GM18858 (cell line): Measurements from ENCODE around the gene EMSY.

Experiments used
- ATAC-seq: cut with Tn5 transposase; IDR thresholded peaks from one replicate; pipeline ENCODE4 v1.9.1; 2021; ENCODE audit not compliant: unreplicated experiment

Gene EMSY

DNA sequence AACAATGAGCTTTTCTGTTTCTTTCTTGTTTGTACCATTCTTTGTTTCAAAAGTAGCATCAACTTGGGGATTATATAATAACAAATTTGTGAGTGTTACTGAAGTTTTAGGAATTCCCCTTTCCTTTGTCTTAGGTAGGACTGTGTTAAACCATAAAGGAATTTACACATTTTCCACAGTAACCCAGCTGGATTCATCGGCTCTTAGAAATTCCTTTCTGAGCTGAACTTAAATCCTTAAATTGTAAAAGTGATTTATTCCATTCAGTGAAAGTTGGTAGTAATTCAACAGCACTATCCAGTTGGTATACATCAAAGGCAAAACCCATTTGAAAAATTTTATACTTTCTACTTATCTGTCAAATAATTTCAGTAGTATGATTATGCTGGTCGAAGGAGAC, 11.8 kb downstream of the EMSY start:
- ATAC-seq, result no peak

DNA sequence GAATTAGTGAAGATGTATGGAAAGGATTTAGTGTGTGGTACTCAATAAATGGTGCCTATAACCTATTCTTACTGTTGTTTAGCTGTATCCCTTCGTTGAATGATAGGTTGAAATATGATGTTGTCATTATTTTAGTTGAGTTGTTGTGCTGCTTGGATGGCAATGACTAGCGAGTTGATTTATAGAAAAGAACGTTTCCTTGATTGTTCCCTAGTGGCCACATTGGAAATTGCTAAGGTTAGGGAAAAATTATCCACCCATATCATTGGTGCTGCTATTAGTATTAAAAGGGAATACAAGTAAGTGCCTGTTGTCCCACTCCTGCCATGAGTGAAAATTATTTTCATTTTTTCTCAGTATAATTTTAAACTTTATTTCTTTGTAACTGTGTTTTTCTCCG, 14.5 kb downstream of the EMSY start:
- no peak for ATAC-seq

DNA sequence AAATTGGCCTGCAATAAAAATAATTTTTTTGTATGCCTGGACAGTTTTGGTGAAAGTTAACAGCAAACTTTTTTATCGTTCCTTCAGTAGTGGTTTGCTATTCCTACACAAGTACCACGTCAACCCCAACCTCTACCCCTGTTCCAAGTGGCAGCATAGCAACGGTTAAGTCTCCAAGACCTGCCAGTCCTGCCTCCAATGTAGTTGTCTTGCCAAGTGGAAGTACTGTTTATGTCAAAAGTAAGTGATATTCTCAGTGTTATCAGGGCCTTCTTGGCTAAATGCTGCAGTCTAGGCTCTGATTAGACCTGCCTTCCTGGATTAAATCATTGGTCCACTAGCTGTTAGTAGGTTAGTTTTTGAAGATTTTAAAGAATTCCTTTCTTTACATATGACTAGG, 15.0 kb downstream of the EMSY start:
- ATAC-seq, result no peak

DNA sequence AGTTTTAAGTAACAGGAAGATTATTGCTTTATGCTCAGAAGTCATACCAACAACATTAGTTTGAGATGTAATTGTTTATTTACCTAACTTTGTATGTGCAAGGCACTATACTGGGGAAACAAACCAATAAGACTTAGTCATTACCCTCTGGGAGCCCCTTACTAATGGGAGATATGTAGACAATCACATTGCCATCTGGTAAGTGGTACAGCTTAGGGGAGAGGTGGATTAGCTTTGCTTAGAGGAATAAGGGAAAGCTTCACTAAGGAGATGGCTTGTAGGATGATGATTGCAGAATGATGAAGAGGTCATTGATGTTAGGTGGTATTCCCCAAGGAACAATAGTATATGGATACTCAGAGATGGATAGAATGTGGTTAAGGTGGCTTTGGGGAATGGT, 17.5 kb downstream of the EMSY start:
- ATAC-seq, result no peak

DNA sequence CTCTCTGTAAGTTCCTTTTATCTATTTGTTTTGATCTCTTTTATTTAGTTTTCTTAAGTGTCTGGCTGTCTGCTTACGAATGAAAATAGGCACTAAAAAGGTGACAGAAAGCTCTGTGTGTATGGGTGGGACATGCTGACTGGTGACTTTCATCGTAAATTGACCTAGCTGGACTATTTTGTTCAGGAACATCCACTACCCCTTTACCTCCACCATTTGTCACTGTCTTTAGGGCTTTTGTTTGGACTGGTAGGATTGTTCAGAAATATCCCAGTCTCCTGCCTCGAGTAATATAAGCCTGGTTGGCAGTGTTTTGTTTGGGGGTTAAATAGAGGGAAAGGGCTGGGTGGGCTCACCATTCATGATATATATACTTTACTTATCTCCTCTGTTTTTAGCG, 20.9 kb downstream of the EMSY start:
- no peak for ATAC-seq

DNA sequence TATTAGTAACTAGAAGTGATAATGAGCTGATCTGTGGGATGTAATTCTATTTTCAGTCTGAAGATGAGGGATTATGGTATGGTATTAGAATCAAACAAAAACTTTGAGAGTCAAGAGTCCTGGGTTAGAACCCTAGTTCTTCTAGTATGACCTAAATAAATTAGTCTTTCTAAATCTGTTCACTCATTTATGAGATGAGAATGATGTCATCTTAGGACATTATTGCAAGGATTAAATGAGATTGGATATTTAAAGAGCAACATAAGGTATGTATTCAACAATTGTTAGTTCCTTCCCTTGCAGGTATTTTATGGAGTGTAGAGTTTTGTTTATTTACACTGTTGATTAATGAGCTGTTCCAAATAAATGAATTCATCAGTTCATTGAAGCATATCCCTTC, 21.8 kb downstream of the EMSY start:
- no peak for ATAC-seq

DNA sequence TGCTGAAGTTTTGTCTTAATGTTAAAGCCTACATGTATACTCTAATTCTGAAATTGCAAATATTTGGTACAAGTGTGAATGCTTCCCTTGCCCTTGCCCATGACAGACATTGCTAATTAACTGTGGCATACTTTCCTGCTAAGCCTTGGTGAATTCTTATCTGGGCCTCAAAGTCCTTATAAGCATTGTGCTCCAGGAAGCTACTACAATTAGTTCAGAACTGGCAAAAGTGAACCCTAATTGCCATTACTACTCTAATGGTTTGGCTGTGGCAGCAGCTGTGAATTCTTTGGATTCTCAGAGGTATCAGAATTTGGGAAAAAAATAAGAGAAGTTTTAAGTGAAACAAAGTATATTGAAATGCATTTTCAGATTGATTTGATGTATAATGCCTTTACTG, 24.3 kb downstream of the EMSY start:
- ATAC-seq, result no peak

DNA sequence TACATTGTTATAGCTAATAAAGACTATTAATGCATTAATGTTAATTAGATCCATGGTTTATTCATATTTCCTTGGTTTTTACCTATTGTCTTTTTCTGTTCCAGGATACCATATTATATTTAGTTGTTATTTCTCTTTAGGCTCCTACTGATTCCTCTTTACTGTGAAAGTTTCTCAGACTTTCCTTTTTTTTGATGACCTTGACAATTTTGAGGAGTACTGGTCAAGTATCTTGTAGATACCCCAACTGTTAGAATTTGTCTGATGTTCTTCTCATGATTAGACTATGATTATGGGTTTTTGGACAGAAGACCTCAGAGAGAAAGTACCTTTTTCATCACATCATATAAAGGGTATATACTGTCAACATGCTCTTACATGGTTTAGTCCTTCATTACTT, 26.6 kb downstream of the EMSY start:
- ATAC-seq, result no peak

DNA sequence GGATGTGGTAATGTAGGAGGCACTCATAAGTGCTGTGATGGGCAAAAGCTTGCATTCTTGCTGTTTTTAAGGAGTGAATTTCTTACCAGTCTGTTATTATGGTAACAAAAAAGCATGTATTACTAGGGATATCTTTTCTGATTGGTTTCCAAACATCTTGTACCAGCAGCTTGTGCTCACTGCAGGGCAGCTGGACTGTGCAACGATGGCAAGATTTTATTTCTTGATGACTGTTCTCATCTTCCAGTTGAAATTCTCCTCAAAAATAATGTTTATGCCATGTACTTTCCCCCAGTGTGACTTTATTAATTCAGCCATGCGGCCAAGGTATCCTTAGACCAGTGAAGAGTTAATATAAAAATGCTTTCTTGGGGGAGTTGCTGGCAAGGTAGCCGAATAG, 35.4 kb downstream of the EMSY start:
- ATAC-seq, result no peak

DNA sequence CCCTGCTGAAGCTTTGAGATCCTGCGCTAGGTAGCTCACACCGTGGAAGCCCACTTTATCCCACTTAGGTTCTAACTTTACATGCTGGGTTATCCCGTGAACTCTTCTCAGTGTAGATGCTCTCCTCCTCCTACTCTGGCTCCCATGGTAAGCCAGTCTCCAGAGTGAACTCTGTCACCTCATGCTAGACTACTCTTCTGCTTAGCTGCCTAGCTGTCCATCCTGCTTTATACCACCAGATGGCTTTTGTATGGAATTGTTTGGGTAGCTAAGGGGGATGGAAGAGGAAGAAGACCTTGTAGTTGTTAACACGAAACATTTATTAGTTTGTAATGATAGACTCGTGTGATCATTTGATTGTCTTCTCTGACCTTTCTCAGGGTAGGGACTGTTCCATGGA, 46.8 kb downstream of the EMSY start:
- no peak for ATAC-seq

DNA sequence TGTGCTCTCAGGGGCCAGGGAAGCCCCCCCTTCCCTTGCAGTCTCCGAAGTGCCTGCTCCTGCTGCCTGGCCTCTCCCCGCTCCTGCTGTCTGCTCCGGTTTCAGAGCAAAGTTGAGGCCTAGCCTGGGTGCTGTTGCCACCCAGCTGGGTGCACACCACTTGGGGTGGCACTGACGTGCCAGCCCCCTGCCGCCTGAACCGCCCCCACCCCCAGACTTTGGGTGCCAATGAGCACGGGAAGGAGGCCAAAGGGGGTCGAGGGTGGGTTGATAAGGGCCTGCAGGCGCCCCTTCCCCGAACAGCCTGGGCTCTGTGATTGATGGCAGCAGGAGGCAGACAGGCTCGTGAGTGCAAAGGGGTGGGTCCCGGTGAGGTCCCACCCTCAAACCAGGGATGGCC, 48.2 kb downstream of the EMSY start:
- ATAC-seq, result no peak

DNA sequence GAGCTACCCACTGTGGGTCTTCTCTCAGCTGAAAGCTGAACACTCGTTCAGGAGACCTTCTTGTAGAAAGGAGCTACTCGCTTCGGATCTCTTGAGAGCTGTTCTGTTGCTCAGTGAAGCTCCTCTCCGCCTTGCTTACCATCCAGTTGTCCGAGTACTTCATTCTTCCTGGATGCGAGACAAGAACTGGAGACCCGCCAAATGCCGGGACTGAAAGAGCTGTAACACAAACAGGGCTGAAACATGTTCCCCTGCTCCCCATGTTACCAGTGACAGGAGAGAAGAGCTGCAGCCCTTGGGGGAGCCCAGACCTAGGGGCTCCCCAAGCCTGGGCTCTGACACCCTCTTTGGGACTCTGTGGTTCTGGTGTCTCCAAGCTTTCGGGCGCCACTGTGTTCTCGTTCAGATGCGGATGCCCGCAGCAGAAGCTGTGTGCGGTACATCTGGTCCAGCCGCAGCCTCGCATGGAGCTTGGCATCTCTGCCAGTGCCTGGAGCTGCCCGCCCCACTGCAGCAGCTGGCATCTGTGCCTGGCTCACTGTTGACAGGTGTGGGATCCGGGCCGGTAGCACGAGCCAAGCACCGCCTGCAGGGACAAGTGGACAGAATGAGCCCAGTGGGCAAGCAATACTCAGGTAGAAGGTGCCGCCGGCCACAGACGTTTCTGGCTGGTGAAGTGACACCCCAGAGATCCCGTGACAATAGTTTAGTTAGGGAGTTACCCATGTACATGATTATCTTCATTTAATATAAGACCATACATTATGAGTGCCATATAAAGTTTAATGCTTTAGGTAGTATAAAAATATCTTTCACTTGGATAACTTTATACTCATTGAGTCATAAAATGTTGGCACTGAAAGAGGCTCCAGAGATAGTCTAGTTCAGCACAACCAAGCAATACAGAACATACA, 49.1 kb downstream of the EMSY start:
- no peak for ATAC-seq

DNA sequence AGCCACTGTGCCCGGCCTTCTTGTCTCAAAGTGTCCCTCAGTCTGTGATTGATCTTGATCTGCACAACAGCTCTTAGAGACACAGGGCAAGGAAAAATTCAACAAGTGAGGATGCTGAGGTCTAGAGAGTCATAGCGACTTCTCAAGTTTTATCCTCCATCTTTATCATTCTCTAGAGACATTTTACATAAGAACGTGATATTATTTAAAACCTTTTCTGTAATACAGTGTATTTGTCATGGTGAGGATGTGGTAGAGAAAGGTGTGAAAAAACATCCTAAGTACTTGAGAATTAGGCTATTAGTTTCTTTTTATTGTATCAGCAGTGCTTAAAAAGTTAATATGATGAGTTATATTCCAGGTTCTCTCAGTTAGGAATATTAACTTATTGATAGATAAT, 50.2 kb downstream of the EMSY start:
- ATAC-seq, result no peak

DNA sequence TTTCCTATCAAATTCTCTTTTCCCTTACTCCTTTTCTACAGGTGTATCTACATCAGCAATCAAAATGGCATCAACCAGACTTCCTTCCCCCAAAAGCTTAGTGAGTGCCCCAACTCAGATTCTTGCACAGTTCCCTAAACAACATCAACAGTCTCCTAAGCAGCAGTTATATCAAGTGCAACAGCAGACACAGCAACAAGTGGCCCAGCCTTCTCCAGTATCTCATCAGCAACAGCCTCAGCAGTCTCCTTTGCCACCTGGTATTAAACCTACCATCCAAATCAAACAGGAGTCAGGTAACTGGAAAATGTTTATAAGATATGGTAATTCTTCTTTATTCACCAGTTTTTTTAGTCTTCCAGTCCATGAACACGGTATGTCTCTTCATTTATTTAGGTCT, 51.4 kb downstream of the EMSY start:
- no peak for ATAC-seq

DNA sequence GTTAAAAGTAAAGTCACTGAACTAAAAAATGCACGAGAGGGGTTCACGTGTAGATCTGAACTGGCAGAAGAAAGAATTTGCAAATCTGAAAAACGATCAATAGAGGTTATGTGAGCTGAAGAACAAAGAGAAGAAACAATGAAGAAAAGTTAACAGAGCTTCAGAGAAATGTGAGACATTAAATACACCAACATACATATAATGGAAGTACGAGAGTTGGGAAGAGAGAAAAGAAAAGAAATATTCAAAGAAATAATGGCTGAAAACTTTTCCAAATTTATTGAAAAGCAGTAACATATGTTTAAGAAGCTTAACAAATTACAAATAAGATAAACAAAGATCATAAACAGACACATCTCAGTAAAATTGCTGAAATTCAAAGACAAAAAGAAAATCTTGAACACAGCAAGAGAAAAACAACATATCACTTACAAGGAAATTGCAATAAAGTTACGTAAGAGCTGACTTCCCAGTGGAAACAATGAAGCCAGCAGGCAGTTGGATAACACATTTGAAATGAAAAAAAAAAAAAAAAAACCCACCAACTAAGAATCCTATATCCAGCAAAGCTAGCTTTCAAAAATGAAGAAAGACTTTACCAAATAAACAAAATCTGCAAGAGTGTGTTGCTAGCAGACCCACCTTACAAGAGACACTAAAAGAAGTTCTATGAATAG, 56.8 kb downstream of the EMSY start:
- ATAC-seq, result no peak

DNA sequence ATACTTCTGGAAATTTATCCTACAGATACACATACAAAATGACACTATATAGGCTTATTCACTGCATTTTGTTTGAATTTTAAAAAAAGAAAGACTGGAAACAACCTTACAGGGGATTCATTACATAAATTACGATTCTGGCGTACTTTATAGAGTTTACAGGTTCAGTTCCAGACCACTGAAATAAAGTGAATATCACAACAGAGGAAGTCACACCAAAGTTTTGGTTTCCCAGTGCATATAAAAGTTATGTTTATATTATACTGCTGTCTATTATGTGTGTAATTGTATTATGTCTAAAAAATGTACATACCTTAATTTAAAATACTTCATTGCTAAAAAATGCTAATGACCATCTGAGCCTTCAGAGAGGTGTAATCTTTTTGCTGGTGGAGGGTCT, 62.0 kb downstream of the EMSY start:
- no peak for ATAC-seq

DNA sequence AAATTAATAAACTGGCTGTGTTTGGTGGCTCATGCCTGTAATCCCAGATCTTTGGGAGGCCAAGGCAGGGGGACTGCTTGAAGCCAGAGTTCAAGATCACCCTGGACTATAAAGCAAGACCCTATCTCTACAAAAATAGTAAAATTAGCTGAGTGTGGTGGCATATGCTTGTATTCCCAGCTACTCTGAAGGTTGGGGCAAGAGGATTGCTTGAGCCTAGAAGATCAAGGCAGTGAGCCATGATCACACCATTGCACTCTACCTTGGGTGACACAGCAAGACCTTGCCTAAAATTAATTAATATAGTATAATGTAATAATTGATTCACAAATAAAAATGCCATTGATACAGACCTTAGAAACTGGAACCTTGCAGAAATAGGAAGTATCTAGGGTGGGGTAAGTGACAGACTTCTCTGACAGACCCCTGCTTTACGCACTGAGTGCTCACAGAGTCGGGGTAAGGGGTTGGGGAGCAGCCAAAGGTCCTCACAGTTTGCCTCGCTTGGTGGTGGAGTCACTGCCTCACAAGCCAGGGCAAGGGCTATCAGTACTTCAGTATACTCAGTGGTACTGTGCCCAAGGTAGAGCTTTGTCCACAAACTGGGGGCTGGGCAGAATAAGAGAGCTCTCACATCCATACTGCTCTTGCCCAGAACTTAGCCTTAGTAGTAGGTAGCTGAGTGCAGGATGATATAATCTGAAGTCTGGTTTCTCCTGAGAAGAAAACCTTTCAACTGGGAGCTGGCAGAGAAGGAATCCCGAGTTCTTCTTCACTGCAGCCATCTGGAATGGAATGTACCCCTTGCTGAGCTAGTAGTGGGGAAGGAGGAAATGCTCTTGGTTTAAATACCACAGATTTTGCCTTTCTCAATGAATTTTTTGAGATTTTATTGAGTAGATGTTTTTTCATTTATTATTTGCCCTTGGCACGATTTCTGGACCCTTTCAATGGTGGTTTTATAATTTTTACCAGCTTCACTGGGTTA, 65.5 kb downstream of the EMSY start:
- ATAC-seq, result no peak

DNA sequence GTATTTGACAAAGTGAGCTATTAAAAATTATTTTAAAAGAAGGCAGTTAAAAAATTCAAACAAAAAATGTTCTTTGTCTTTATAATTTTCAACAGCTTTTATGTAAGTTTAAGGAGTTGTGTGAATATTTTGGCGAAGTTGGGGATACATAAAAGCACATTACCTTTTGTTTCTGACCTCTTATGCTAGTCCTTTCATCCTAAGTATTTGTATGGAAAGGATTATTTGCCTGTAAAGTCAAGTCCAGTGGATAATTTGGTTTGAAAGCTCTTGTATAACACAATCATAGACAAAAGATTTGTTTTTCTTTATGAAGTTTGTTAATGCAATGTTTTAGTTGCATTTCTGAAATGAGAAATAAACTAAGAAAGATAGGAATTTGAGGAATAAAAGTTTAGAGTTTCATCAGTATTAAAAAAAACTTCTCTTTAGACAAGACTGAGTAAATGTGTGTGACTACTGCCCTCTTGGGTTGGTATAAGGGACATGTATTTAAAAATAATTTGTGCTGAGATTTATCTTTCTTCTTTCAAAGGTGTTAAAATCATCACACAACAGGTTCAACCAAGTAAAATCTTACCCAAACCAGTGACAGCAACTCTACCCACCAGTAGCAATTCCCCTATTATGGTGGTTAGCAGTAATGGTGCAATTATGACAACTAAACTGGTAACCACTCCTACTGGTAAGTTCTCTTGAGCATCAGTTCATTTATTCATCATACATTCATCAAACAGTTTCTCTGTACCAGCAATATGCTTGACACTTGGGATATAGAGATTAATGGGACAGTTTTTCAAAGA, 68.2 kb downstream of the EMSY start:
- no peak for ATAC-seq

DNA sequence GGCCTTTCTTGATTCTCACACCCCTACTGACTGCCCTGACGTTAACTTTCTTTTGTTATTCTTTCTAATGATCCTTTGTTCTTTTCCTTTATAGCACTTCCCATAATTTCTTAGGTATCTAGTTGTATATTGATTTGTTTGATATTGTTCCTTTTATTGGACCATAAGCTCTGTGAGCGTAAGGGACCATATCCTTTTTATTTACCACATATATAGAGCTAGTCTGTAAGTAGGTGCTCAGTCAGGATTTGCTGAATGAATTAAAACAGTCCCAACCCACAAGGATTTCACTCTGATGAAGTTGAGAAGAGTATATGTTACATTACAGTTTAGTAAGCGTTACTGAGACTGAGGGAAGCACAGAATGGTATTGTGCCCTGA, 68.8 kb downstream of the EMSY start:
- no peak for ATAC-seq

DNA sequence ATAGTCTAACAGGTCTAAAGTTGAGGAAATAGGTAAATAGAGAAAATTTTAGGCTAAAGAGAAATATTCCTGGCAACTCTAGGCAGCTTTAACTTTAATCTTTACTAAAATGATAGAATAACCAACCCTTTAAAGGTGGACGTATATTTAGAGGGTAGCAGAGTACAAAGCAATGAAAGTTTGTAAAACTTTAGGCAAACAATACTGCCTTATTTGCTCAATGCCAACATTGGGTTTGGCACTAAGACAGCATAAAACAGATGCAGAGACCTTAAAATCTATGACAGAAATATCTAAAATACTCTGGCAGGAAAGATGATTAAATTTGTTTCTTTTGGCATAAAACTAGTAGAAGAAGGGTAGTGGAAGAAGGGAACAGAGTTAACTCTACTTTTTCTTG, 70.7 kb downstream of the EMSY start:
- no peak for ATAC-seq

DNA sequence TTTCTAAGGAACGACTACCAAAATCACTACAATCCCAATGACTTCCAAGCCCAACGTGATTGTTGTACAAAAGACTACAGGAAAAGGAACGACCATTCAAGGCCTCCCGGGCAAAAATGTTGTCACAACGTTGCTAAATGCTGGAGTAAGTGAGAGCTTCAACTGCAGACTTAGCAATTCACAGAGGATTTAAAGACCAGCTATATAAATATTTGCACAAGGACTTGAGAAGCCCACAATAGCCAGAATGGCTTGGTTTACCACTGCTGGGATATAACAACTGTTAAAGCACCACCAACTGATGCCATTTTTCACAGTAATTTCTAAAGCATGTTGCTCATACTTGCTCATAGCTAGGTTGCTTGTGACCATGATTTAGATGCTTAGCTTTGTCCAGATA, 78.3 kb downstream of the EMSY start:
- no peak for ATAC-seq
